ENCODE results near the gene FES. TPM values are rescaled to one million over a fixed set of nuclear protein-coding genes. Genes with fewer than 3 reads are reported as not detected.
A peak's percentile ranks its signal among the peaks of the same experiment; 100 is the strongest.

The FES gene
- total RNA-seq, 1 donor from 2014 or later: 48.0 TPM

GRCh38 chr15:90838544-90838943, 45.8 kb upstream of the FES start:
- Histone ChIP-seq H3K27ac (no peak overlapping the region), H3K4me3 (no peak overlapping the region), H3K36me3 (no peaks in the 10 kb centered on the region), H3K4me1 (peaks cover 8% of the 10 kb centered on the region), H3K9me3 (no peaks in the 10 kb centered on the region), H3K27me3 (no peaks in the 10 kb centered on the region)
- DNase-seq (no peak), ATAC-seq (no peak)
- intact Hi-C loops (cut with DNase I): no loop called here
- no peak for TF ChIP-seq CTCF (IDR thresholded peaks at IDR 0.05)

- intact Hi-C loops (cut with DNase I): no loop called here
- Histone ChIP-seq H3K9me3 (no peaks in the 10 kb centered on the region), H3K4me1 (peaks cover 8% of the 10 kb centered on the region), H3K4me3 (peak overlapping the region; percentile 23), H3K27me3 (no peaks in the 10 kb centered on the region), H3K36me3 (no peaks in the 10 kb centered on the region), H3K27ac (peak overlapping the region; percentile 82)
- peak; percentile 79 for DNase-seq
- ATAC-seq: peak; percentile 90
- TF ChIP-seq CTCF (IDR thresholded peaks at IDR 0.05): no peak
These were observed 44.9 kb upstream of the FES start for GRCh38 chr15:90839187-90840071.

GRCh38 chr15:90840157-90840855, 44.0 kb upstream of the FES start:
- no peak for ATAC-seq
- Histone ChIP-seq H3K4me1 (peaks cover 8% of the 10 kb centered on the region), H3K9me3 (no peaks in the 10 kb centered on the region), H3K4me3 (no peak overlapping the region), H3K27ac (peak overlapping the region; percentile 82), H3K36me3 (no peaks in the 10 kb centered on the region), H3K27me3 (no peaks in the 10 kb centered on the region)
- TF ChIP-seq CTCF (IDR thresholded peaks at IDR 0.05): no peak
- intact Hi-C loops (cut with DNase I): no loop called here
- DNase-seq: no peak

- intact Hi-C loops (cut with DNase I): no loop called here
- no peak for DNase-seq
- Histone ChIP-seq H3K27me3 (no peaks in the 10 kb centered on the region), H3K27ac (no peak overlapping the region), H3K4me1 (peaks cover 8% of the 10 kb centered on the region), H3K9me3 (no peaks in the 10 kb centered on the region), H3K4me3 (no peak overlapping the region), H3K36me3 (no peaks in the 10 kb centered on the region)
- TF ChIP-seq CTCF (IDR thresholded peaks at IDR 0.05): no peak
- ATAC-seq: no peak
These were observed 43.4 kb upstream of the FES start for GRCh38 chr15:90840954-90841353.

GRCh38 chr15:90844696-90845095, 39.6 kb upstream of the FES start:
- DNase-seq (no peak), ATAC-seq (peak; percentile 32)
- H3K36me3 ChIP-seq: no peaks in the 10 kb centered on the region
- H3K27me3 ChIP-seq: no peaks in the 10 kb centered on the region
- intact Hi-C loops (cut with DNase I): no loop called here
- H3K4me3 ChIP-seq: no peak overlapping the region
- no peaks in the 10 kb centered on the region for H3K4me1 ChIP-seq
- H3K27ac ChIP-seq: peak overlapping the region; percentile 11
- no peak for TF ChIP-seq CTCF (IDR thresholded peaks at IDR 0.05)
- H3K9me3 ChIP-seq: no peaks in the 10 kb centered on the region
